HG03097 (cell line): ENCODE measurements around the gene ABCG8.

ENCODE experiments used
- ATAC-seq: cut with Tn5 transposase; IDR thresholded peaks from one replicate; pipeline ENCODE4 v1.9.1; 2021; ENCODE audit not compliant: unreplicated experiment, low FRiP score

Gene ABCG8

DNA sequence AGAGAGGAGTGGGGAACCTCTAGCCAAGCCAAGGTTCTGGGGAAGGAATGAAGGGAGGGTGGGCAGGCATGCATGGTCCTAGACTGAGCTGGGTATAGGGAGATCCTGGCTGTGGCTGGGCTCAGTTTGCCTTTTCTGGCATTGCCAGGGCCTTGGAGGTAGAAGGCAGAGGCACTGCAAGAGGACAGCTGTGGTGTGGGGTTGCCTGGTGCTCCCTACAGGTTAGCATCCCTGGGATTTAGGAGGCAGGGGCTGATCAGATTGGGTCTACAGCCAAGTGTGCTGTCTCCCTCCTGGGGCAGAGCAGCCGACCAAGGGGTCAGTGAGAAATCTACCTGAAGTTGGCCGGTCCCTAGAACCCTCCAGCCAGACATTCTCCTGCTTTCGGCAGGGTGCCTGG is 15.9 kb downstream of the ABCG8 start:
- no peak for ATAC-seq

DNA sequence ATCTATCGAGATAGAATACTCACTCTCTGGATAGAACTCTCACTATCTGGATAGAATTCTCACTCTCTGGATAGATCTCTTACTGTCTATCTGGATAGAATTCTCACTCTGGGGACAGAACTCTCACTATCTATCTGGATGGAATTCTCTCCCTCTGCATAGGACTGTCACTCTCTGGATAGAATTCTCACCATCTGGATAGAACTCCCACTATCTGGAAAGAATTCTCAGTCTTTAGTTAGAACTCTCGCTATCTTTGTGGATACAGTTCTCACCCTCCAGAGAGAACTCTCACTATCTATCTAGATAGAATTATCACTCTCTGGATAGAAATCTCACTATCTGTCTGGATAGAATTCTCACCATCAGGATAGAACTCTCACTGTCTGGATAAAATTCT is 16.5 kb downstream of the ABCG8 start:
- no peak for ATAC-seq

DNA sequence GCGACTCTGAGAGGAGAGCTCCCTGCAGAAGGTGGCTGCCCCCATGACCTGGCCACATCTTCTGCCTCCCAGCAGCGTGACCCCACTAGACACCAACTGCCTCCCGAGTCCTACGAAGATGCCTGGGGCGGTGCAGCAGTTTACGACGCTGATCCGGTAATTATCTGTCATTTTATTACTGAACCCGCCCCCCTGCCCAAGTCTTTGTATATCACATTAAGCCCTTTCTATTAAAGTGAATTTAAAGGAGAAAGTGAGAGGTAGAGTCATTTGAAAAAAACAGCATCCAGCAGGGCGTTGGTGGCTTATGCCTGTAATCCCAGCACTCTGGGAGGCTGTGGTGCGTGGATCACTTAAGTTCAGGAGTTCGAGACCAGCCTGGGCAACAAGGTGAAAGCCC is 33.4 kb downstream of the ABCG8 start:
- no peak for ATAC-seq

DNA sequence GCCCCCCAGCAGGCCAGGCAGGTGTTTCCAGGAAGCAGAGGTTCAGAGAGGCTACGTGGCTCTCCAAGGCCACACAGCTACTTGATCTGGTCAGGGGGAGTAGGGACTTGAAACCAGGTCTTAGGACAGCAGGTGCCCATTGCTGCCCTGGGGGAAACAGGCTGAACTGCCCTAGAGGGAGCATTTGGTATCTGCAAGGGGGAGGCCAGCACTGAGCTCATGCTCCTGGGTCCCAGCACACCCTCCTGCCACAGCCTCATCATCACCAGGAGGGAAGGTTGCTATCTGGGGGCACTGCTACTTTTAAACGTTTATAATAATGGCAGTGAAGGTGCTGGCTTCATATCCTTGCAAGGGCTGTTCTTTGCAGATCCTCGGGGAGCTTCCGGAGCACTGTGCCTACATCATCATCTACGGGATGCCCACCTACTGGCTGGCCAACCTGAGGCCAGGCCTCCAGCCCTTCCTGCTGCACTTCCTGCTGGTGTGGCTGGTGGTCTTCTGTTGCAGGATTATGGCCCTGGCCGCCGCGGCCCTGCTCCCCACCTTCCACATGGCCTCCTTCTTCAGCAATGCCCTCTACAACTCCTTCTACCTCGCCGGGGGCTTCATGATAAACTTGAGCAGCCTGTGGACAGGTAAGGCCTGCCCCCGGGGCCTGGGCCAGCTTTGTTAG is 36.1 kb downstream of the ABCG8 start:
- ATAC-seq = no peak

DNA sequence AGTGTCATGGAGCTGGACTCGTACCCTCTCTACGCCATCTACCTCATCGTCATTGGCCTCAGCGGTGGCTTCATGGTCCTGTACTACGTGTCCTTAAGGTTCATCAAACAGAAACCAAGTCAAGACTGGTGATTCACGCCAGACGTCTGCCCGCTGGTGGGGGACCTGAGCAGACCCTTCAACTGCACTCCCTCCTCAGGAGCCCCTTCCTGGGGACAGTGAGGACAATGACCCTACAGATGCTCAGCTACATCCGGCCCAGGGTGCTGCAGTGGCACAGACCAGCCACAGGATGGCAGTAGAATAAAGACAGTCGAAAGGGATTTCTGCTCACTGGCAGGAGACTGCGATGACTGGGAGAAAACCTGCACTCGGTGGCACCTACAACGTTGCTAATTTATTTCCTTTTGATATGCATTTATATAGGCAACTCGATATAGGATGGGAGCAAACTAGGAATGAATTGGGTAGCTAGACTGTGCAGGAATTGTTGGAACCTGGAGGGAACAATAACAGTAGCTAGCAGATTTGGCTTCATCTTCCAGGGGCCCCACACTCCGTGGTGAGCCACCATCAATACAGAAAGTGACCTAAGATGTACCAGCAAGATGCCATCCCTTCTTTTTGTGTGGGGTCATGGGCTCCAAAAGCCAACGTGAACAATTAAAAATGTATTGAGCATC is 39.2 kb downstream of the ABCG8 start:
- no peak for ATAC-seq

DNA sequence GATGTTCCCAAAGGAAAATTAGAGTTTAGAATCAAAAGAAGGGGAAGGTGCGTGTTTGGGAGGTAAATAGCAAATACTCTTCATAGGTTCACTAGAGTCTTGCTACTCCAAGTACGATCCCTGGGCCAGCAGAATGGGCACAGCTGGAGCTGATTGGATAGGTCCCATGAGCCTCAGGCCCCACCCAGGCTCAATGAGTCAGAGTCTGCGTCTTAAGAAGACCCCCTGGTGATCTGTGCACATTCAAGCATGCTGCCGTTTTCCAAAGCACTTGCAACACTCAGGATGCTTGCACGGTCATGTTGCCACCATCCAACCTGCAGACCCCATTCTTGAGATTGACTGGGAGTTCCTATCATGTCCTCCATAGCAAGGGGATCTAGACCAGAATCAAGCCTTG is 40.5 kb downstream of the ABCG8 start:
- ATAC-seq = no peak

DNA sequence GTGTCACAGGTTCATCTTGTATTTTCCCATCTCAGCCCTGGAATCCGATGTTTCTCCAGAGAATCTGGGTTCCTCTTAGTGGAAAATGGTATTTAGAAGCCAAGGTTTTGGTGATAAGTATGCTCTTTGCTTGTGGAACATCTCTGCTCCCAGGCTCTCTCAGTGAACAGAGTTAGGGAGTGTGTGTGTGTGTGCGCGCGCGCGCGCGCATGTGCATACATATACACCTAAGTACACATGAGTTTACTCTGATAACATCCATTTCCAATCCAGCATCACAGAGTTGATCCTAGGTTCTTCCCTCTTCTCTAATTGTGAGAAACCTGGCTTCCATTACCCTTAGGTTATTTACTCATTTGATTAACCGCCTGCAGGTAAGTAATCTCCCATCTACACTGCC is 41.7 kb downstream of the ABCG8 start:
- no peak for ATAC-seq

DNA sequence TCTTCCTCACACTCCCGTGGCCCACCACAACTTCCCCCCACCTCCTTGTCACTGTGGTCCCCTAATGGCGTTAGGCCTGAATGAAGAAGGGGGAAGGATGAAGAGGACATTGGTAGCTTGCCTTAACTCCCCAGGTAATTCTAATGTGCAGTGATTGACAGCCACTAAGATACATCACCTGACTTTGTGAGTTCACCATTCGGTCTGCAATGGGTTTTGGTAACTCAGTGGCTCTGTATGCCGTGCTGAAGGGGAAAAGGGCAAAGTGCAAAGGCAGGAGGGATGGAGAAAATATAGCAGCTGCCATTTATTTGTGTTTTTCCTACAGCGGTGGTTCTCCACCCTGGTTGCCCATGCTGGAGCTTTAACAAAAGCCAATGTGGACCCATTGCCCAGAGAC is 42.2 kb downstream of the ABCG8 start:
- no peak for ATAC-seq

DNA sequence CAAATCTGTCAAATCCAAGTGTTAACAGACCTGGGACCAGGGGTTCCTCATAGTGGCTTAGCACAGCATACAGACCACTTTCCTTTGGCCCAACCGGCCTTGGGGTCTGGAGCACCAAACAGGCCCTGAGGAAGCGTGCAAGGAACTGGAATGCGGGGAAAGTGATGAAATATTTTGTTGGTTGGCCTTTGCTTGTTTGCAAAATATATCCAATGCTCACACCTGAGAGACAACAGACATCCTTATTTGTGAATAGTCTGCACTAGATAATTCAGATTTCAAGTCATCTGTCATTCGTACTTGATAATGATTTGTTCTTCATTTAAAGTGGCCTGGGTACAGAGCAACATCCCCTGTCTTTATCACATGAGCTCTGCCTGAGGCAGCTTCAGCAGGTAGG is 43.5 kb downstream of the ABCG8 start:
- ATAC-seq = no peak

DNA sequence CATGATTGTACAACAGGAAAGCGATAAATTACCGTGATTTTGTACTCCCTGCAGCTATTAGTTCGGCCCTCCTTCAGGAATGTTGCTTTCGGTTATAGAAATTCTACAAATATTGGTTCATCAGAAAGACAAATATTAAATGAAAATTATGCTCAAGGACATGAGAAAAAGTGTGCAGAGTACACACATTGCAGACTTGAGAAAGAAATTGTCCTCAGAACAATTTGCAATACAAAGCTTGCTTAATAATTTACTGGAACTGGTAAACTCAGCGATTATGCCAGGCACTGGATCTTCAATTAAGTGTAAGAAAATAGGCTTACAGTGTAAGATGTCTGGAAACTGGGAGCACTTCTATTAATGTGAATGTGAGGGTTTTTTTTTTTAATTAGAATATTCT is 45.9 kb downstream of the ABCG8 start:
- no peak for ATAC-seq

DNA sequence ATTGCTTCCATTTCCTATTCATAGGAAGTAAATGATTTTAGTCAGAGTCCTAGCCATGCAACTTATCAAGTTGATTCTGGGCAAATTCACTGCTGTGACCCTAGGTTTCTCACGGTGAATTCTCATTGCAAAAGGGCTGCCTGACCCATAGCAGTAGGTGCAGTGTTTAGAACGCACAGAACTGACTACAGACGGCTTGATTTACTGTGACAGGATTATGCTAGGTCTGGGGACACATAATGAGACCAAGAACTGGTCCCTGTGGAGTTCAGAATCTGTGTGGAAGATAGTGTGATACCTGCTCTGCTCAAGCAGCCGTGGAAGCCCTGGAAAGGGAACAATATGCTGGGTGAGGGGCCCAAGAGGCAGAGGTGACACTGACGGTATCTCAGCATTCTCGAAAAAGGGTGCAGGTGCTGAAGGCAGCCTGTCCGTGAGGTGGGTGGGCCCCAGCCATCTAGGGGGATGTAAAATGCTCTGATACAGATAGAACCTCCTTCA is 46.4 kb downstream of the ABCG8 start:
- no peak for ATAC-seq

DNA sequence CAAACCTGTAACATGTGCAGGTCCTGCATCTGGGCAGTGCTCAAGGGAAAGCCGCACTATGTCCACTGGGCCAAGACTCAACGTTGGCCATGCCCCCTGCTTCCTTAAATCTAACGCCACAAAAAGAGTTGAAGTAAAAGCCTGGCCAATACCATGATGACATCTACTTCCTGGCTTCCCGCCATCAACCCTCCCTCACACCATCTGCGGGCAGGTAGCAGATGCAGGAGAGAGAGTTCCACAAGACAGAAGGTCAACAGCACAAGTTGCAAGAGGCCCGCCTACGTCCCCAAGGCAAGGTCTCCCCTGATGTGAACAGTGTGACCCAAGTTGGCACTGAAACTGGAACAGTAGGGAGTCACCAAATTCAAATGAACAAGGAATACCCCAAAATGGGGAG is 48.4 kb downstream of the ABCG8 start:
- ATAC-seq = no peak

DNA sequence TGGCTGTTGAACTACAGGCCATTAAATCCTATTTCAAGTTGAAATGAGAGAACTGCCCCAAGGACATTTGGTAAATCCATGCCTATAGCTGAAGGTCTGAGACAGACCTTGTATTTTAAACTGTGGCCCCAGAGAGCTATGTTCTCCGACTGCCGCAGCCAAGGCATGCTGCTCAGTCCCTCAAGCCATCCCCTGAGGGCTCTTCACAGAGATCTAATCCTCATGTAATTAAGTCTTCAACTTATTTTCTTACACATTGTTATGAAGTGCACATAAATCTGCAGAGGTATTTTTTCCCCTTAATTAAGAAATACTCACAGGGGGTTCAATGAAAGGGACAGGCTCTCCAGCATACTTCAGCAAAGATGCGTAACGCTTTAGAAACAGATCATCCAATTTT is 50.6 kb downstream of the ABCG8 start:
- ATAC-seq = no peak

DNA sequence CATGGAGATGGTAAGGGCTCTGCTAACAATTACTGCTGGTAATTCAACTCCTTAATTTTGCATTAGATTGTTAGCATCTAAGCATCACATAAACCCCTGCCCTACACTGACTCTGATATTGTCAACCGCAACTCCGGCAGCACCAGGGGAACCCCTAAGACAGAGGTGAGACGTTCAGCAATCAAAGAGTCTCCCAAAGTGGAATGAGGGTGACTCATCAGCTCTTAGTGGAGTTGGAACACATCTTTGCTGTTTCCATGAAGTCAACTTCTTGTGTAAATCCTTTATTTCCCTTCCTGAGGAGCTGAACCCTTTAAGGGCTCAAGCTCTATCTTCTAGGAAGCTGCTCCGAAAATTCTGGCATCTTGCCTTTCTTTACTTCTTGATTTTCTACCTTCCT is 52.1 kb downstream of the ABCG8 start:
- no peak for ATAC-seq

DNA sequence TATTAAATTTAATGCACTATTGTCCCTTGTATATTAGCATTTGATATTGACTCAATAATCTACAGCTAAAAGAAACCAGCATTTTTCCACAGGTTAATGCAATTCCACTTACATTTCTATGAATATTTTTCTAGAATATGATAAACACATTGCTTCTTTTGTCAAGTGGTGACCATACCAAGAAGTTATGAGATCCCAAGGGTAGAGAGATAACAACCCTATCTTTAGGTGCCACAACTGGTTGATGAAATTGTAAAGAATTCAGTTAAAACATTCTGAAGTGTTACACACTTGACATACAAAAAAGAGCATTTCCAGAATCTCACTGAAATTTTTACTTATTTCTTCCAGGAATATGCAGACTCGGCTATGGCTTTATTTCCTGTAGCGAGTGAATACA is 56.0 kb downstream of the ABCG8 start:
- ATAC-seq = no peak

DNA sequence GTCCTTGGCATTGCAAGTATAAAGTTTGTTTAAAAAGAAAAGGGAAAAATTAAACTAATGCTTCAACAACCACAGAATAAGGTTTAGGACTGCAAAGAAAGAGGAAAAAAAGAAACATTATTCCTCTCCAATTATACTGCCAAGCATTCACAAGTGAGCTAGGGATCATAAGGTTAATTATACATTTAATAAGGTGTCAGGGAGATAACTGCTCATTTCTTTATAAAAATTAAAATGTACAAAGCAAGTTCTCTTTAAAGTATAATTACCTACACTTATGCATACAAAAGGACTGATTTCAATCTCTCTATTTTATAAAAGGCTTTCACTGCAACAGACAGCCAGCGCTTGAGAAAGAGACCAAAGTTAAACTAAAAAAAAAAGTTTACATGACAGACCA is 58.1 kb downstream of the ABCG8 start:
- ATAC-seq = no peak

DNA sequence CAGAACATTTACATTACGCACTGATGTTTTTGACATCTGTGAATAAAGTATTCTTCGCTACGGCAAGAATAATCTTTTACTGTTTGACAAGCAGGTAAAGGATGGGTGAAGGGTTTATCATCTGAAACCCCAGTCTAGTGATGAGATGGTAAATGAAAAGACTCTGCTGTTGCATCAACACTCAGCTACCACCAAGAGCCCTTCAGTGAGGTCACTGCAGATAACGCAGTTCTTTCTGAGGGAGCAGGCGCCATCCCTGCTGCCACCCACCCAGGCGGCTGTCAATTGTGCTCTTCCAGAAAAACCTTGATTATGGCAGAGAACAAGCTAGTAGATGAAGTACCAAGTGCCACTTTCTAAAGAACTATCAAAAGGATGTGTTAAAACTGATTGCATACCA is 58.7 kb downstream of the ABCG8 start:
- ATAC-seq = no peak

DNA sequence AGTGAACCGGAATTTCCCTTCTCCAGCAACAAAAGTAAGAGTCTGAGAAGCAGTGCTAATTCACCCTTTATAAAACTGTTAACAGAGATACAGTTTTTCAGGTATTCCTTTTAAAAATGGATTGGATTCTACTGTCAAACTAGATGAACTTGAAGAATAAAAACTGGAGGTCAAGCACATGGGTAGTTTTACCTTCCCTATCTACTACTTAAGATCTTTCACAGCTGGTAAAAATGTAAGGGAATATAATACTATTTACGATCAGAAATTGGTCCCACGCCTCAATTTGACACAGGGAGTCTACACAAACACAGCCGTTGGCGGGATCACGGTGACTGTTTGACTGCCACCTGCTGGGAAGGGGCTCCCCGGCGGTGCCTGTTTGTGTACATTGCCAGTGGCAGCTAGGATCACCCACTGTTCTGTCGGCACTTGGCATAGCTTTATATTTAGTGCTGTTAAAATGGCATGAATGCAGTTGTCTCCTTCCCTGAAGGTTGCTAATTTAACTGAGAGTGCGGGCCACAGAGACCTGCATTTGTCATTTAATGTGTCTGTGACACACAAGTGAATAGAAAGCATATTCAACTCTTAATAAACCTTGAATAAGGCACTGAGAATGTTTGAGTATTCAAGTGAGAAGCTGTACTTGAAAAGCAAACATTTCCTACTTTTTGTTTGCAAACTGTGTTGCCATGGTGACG is 59.5 kb downstream of the ABCG8 start:
- no peak for ATAC-seq

DNA sequence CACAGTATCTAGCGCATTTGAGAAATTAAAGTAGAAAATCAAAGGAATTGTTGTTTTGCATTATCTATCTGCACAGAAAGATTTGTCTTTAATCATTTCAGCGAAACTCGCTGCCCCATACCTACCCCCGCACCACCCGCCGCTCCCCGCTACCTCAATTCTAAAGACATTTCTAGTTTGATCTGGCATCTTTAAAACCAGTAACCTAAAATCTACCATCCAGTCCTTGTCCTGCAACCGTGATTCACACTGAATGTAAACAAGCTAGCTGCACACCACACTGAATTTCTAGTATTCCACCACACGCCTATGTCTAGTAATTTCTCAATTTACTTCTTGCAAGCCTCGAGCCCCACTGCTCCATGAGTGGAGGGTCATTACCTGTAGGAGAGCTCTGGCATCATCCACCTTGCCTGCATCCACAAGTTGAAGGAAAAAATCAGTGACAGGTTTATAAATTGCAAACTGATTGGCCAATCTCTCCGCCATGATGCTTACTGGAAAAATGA is 60.1 kb downstream of the ABCG8 start:
- no peak for ATAC-seq

DNA sequence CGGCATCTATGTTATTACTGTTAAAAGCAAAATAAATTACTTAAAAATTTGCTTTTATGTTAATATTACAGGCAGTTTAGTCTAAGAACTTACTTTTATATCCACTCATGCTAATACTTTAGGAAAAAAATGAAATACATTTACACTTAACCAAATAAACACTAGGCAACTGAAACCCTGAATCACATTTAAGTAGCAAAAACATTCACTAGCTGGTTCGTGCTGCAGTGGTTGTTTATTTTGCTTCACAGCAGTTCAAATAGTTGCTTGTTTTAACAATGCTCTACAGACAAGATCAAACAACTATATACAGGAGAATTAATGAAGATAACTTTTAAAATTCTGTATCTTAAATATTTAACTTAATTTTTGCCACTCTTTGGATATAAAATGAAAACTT is 60.8 kb downstream of the ABCG8 start:
- no peak for ATAC-seq

DNA sequence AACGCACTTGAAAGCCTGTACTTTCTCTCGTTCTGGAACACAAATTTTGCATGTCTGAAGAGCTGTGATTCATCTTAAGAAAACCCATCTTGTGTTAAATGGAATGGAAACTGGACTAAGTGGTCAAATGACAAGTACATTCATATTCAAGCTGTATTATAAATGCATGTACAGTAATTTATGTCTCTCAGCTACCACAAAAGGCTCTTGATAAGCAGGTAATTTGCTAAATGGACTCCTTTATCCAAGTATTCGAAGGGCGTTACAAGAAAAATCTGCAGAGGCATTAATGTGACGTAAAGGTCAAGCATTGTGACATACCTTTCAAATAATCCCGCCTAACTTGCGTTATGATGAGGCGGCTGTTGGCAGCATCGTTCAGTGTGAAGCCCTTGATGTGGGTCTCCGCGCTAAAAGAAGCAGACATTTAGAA is 66.6 kb downstream of the ABCG8 start:
- no peak for ATAC-seq

DNA sequence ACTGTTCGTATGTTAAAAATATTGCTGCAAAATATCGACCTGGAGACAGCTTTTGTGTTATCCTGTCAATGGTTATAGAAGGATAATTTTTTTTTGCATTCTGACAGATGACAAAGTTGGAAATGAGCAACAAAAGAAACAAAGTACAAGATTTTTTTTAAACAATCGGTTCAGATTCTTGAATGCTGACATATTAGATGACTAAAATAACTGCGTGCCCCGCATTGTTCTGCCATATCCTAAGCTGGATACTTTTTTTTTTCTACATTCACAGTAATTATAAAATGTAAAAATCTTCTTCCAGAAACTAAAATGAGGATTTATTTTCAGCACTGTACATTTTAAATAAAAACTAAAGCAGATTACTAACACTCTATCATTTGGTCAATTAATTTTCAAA is 67.1 kb downstream of the ABCG8 start:
- no peak for ATAC-seq
